ENCODE data around the gene MEIKIN. TPM values are rescaled to one million over a fixed set of nuclear protein-coding genes. Genes with fewer than 3 reads are reported as not detected.

Gene MEIKIN
- total and polyA plus RNA-seq, 2 of the 13 experiments (the other 11 are each of a cell fraction or from before 2014, with no cell fraction given) = not detected

DNA sequence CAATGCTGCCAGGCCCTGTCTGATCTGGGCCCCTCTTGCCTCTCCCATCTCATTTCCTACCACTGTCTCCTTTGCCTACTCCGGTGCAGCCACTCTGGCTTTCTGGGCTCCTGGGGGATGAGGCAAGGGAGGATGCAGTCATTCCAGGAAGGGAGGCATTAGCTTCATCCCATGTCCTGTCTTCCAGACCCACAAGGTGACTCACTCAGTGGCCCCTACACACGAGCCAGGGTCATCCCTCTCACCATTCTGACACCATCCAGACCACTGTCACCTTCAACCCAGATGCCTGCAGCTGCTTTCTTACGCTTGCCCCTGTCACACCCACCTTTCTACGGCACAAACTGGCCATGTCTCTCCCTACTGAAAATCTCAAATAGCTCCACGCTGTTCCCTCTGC lies 46.9 kb upstream of the MEIKIN start:
- Histone ChIP-seq H3K4me2 (ENCODE audit: low read depth, low read length) (no peak overlapping the region), H3K9ac (ENCODE audit: insufficient read depth, low read depth, low read length) (no peak overlapping the region), H3K4me1 (ENCODE audit: insufficient read depth, low read length) (peaks cover 50% of the 10 kb centered on the region), H3K4me3 (replicated peaks in 1 of 3; ENCODE audit: insufficient read depth in 1 of 3, low read depth in 2 of 3, low read length in 3 of 3) (no peak overlapping the region), H3K27me3 (ENCODE audit: control insufficient read depth in 1 of 2, insufficient read depth in 2 of 2, low read length in 2 of 2) (no peaks in the 10 kb centered on the region), H3K9me3 (ENCODE audit: low read length) (no peaks in the 10 kb centered on the region), H2AFZ (ENCODE audit: low read length) (no peak overlapping the region), H4K20me1 (ENCODE audit: insufficient read depth, low read length) (no peaks in the 10 kb centered on the region), H3K36me3 (replicated peaks in 1 of 2; ENCODE audit: control insufficient read depth in 1 of 2, insufficient read depth in 2 of 2, low read length in 2 of 2) (no peaks in the 10 kb centered on the region), H3K79me2 (ENCODE audit: insufficient read depth, low read length) (no peaks in the 10 kb centered on the region), H3K27ac (ENCODE audit: extremely low read length, insufficient read depth, low read length) (no peak overlapping the region)
- ChIA-PET CTCF (ENCODE audit: low intra/inter-chr PET ratio, low total read pairs) (no interaction called here), POLR2A (interaction anchor here (2.1 to 2.4 kb wide), 2 partner anchors 10 to 195 kb away, joined by 5 to 7 read pairs; partner anchors contain the start of gene FNIP1)
- TF ChIP-seq ZSCAN12 (CRISPR knock-in tag; IDR thresholded peaks at IDR 0.05) (no peak), HNRNPH1 (optimal IDR thresholded peaks at IDR 0.05; ENCODE audit: low read depth, low read length) (no peak), GTF2F1 (IDR thresholded peaks at IDR 0.05; ENCODE audit: low read length) (no peak), CBFB (CRISPR knock-in tag; IDR thresholded peaks at IDR 0.05) (no peak), ZC3H4 (CRISPR knock-in tag; IDR thresholded peaks at IDR 0.05; ENCODE audit: borderline replicate concordance) (no peak)
- TF ChIP-seq, protein P1, sequence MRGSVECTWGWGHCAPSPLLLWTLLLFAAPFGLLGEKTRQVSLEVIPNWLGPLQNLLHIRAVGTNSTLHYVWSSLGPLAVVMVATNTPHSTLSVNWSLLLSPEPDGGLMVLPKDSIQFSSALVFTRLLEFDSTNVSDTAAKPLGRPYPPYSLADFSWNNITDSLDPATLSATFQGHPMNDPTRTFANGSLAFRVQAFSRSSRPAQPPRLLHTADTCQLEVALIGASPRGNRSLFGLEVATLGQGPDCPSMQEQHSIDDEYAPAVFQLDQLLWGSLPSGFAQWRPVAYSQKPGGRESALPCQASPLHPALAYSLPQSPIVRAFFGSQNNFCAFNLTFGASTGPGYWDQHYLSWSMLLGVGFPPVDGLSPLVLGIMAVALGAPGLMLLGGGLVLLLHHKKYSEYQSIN (CRISPR knock-in tag; IDR thresholded peaks at IDR 0.05; ENCODE audit: borderline replicate concordance) = no peak
- TF ChIP-seq, protein P2, sequence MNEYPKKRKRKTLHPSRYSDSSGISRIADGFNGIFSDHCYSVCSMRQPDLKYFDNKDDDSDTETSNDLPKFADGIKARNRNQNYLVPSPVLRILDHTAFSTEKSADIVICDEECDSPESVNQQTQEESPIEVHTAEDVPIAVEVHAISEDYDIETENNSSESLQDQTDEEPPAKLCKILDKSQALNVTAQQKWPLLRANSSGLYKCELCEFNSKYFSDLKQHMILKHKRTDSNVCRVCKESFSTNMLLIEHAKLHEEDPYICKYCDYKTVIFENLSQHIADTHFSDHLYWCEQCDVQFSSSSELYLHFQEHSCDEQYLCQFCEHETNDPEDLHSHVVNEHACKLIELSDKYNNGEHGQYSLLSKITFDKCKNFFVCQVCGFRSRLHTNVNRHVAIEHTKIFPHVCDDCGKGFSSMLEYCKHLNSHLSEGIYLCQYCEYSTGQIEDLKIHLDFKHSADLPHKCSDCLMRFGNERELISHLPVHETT (CRISPR knock-in tag; conservative IDR thresholded peaks at IDR 0.05) = no peak
- BruUV-seq (replicated peaks) = no TSS peak
- intact Hi-C loops (cut with micrococcal nuclease; ENCODE audit: unreplicated experiment) (no loop called here), in situ Hi-C loops (cut with HindIII; ENCODE audit: extremely low pct_ligation_motif_present, low pct_unique_long_range_greater_than_20kb) (no loop called here)
- ATAC-seq (no peak), FAIRE-seq (no peak), DNase-seq (ENCODE audit: low spot score) (no peak)
- 92% methylated on average over 5 of the region's 5 CpGs for WGBS (ENCODE audit: low lambda C conversion rate)
